Measurements from ENCODE around the gene RBBP6. TPM values are rescaled to one million over a fixed set of nuclear protein-coding genes. Genes with fewer than 3 reads are reported as not detected.
"Not testable (repeated sequence)": the region's sequence is repeated elsewhere in the genome, so short reads cannot be mapped to it uniquely, and the experiment has no call there.

Gene RBBP6
- total and polyA plus RNA-seq, 4 donors = 25.1 to 93.3 (median 37.0) TPM

DNA sequence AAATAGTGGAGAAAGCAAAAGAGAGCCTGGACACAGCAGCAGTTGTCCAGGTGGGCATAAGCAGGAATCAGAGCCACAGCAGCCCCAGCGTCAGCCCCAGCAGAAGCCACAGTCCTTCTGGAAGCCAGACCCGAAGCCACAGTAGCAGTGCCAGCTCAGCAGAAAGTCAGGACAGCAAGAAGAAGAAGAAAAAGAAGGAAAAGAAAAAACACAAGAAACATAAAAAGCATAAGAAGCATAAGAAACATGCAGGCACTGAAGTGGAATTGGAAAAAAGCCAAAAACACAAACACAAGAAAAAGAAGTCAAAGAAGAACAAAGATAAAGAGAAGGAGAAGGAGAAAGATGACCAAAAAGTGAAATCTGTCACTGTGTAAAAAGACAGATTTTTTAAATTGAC lies 32.7 kb downstream of the RBBP6 start:
- DNase-seq = no peak
- Histone ChIP-seq H3K27ac (ENCODE audit: low read depth in 1 of 2, low read length in 1 of 2) (no peak overlapping the region), H3K27me3 (ENCODE audit: control insufficient read depth in 3 of 3, insufficient read depth in 3 of 3, low read length in 2 of 3) (no peaks in the 10 kb centered on the region), H3K9ac (ENCODE audit: insufficient read depth in 1 of 2, low read length in 2 of 2) (no peak overlapping the region), H3K4me1 (ENCODE audit: control insufficient read depth in 5 of 5, insufficient read depth in 5 of 5, low read length in 5 of 5) (no peaks in the 10 kb centered on the region), H3K4me3 (no peak overlapping the region), H3K36me3 (ENCODE audit: control insufficient read depth in 4 of 4, insufficient read depth in 4 of 4, low read length in 4 of 4) (peaks cover 10 to 44% (median 40%) of the 10 kb centered on the region in 4 donors), H3K9me3 (ENCODE audit: control insufficient read depth in 4 of 4, insufficient read depth in 3 of 4, low read length in 3 of 4) (peaks cover 0 to 2% (median under 1%) of the 10 kb centered on the region in 4 donors)
- no peak for ATAC-seq (ENCODE audit: insufficient read depth, low FRiP score)
- TF ChIP-seq, protein P1, sequence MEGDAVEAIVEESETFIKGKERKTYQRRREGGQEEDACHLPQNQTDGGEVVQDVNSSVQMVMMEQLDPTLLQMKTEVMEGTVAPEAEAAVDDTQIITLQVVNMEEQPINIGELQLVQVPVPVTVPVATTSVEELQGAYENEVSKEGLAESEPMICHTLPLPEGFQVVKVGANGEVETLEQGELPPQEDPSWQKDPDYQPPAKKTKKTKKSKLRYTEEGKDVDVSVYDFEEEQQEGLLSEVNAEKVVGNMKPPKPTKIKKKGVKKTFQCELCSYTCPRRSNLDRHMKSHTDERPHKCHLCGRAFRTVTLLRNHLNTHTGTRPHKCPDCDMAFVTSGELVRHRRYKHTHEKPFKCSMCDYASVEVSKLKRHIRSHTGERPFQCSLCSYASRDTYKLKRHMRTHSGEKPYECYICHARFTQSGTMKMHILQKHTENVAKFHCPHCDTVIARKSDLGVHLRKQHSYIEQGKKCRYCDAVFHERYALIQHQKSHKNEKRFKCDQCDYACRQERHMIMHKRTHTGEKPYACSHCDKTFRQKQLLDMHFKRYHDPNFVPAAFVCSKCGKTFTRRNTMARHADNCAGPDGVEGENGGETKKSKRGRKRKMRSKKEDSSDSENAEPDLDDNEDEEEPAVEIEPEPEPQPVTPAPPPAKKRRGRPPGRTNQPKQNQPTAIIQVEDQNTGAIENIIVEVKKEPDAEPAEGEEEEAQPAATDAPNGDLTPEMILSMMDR (IDR thresholded peaks at IDR 0.05; ENCODE audit: control extremely low read depth, extremely low read depth) = no peak
- WGBS, 2 donors = 98% methylated on average over 2 of the region's 2 CpGs

GRCh38 chr16:24573141-24573540 lies 33.8 kb downstream of the RBBP6 start:
- DNase-seq (no peak), ATAC-seq (ENCODE audit: insufficient read depth, low FRiP score) (no peak)
- Histone ChIP-seq H3K27ac (ENCODE audit: low read depth in 1 of 2, low read length in 1 of 2) (no peak overlapping the region), H3K36me3 (ENCODE audit: control insufficient read depth in 4 of 4, insufficient read depth in 4 of 4, low read length in 4 of 4) (peaks cover 9 to 37% (median 33%) of the 10 kb centered on the region in 4 donors), H3K4me3 (no peak overlapping the region), H3K4me1 (ENCODE audit: control insufficient read depth in 5 of 5, insufficient read depth in 5 of 5, low read length in 5 of 5) (no peaks in the 10 kb centered on the region), H3K9ac (ENCODE audit: insufficient read depth in 1 of 2, low read length in 2 of 2) (no peak overlapping the region), H3K27me3 (ENCODE audit: control insufficient read depth in 3 of 3, insufficient read depth in 3 of 3, low read length in 2 of 3) (no peaks in the 10 kb centered on the region), H3K9me3 (ENCODE audit: control insufficient read depth in 4 of 4, insufficient read depth in 3 of 4, low read length in 3 of 4) (peaks cover 0 to 2% (median under 1%) of the 10 kb centered on the region in 4 donors)
- TF ChIP-seq, protein P1 (IDR thresholded peaks at IDR 0.05; ENCODE audit: control extremely low read depth, extremely low read depth) = no peak
- WGBS, 2 donors = 95 to 99% methylated on average over 6 of the region's 6 CpGs

- not testable (repeated sequence) for H3K9ac ChIP-seq (ENCODE audit: insufficient read depth in 1 of 2, low read length in 2 of 2); H3K9me3 ChIP-seq (ENCODE audit: control insufficient read depth in 4 of 4, insufficient read depth in 3 of 4, low read length in 3 of 4); DNase-seq; H3K27me3 ChIP-seq (ENCODE audit: control insufficient read depth in 3 of 3, insufficient read depth in 3 of 3, low read length in 2 of 3); H3K4me1 ChIP-seq (ENCODE audit: control insufficient read depth in 5 of 5, insufficient read depth in 5 of 5, low read length in 5 of 5); H3K4me3 ChIP-seq; H3K27ac ChIP-seq (ENCODE audit: low read depth in 1 of 2, low read length in 1 of 2); ATAC-seq (ENCODE audit: insufficient read depth, low FRiP score)
- H3K36me3 ChIP-seq (ENCODE audit: control insufficient read depth in 4 of 4, insufficient read depth in 4 of 4, low read length in 4 of 4) = peaks cover 3 to 21% (median 19%) of the 10 kb centered on the region in 4 donors
- WGBS, 2 donors = 97 to 98% methylated on average over 58 to 59 of the region's 66 CpGs
Measured at GRCh38 chr16:24574515-24575485, 35.4 kb downstream of the RBBP6 start.

DNA sequence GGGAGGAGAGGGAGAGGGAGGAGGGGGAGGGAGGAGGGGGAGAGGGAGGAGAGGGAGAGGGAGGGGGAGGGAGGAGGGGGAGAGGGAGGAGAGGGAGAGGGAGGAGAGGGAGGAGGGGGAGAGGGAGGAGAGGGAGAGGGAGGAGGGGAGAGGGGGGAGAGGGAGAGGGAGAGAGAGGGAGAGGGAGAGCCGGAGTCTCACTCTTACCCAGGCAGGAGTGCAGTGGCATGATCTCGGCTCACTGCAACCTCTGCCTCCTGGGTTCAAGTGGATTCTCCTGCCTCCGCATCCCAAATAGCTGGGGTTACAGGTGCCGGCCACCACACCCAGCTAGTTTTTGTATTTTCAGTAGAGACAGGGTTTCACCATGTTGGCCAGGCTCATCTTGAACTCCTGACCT lies 36.4 kb downstream of the RBBP6 start:
- not testable (repeated sequence) for ATAC-seq (ENCODE audit: insufficient read depth, low FRiP score)

More for the DNA sequence above, 36.4 kb downstream of the RBBP6 start:
- not testable (repeated sequence) for H3K9ac ChIP-seq (ENCODE audit: insufficient read depth in 1 of 2, low read length in 2 of 2); H3K27ac ChIP-seq (ENCODE audit: low read depth in 1 of 2, low read length in 1 of 2); H3K4me1 ChIP-seq (ENCODE audit: control insufficient read depth in 5 of 5, insufficient read depth in 5 of 5, low read length in 5 of 5); H3K27me3 ChIP-seq (ENCODE audit: control insufficient read depth in 3 of 3, insufficient read depth in 3 of 3, low read length in 2 of 3); DNase-seq; H3K4me3 ChIP-seq; H3K9me3 ChIP-seq (ENCODE audit: control insufficient read depth in 4 of 4, insufficient read depth in 3 of 4, low read length in 3 of 4)
- WGBS, 2 donors = 86 to 87% methylated on average over 4 of the region's 4 CpGs
- peaks cover 2 to 13% (median 10%) of the 10 kb centered on the region in 4 donors for H3K36me3 ChIP-seq (ENCODE audit: control insufficient read depth in 4 of 4, insufficient read depth in 4 of 4, low read length in 4 of 4)

Measured in lung (tissue), 12 donors.